Subcutaneous adipose tissue (tissue), 4 donors: ENCODE results near the gene PAX5. TPM values are rescaled to one million over a fixed set of nuclear protein-coding genes. Genes with fewer than 3 reads are reported as not detected.

Source experiments
- total RNA-seq, 4 donors: library from RNA; depleted of rRNA; stranded (reverse); fragments of >200 nt; gene quantifications; one replicate each; pipeline ENCODE4 v1.1.0, GENCODE V29; 2016
- TF ChIP-seq, protein P1 (sequence below): fragments of 450-650 bp; IDR thresholded peaks from one replicate; pipeline ENCODE4 v1.5.1; 2016; ENCODE audit warnings: low read depth, mild to moderate bottlenecking, control low read depth, antibody characterized with exemption, moderate library complexity

PAX5 gene
- total RNA-seq, 4 donors from 2014 or later, result under 0.01 to 0.19 (median 0.17) TPM; not detected in 1

- TF ChIP-seq, protein P1, sequence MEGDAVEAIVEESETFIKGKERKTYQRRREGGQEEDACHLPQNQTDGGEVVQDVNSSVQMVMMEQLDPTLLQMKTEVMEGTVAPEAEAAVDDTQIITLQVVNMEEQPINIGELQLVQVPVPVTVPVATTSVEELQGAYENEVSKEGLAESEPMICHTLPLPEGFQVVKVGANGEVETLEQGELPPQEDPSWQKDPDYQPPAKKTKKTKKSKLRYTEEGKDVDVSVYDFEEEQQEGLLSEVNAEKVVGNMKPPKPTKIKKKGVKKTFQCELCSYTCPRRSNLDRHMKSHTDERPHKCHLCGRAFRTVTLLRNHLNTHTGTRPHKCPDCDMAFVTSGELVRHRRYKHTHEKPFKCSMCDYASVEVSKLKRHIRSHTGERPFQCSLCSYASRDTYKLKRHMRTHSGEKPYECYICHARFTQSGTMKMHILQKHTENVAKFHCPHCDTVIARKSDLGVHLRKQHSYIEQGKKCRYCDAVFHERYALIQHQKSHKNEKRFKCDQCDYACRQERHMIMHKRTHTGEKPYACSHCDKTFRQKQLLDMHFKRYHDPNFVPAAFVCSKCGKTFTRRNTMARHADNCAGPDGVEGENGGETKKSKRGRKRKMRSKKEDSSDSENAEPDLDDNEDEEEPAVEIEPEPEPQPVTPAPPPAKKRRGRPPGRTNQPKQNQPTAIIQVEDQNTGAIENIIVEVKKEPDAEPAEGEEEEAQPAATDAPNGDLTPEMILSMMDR, result no peak
These were observed 26.8 kb upstream of the PAX5 start for GRCh38 chr9:37060833-37061232.

GRCh38 chr9:37056046-37056920 lies 22.2 kb upstream of the PAX5 start:
- TF ChIP-seq, protein P1, result no peak

- TF ChIP-seq, protein P1, result no peak
These were observed 19.8 kb upstream of the PAX5 start for GRCh38 chr9:37053684-37054362.

GRCh38 chr9:37046683-37047082 lies 12.6 kb upstream of the PAX5 start:
- TF ChIP-seq, protein P1, result no peak

- TF ChIP-seq, protein P1, result no peak
These were observed 8.4 kb upstream of the PAX5 start for GRCh38 chr9:37042421-37042820.

DNA sequence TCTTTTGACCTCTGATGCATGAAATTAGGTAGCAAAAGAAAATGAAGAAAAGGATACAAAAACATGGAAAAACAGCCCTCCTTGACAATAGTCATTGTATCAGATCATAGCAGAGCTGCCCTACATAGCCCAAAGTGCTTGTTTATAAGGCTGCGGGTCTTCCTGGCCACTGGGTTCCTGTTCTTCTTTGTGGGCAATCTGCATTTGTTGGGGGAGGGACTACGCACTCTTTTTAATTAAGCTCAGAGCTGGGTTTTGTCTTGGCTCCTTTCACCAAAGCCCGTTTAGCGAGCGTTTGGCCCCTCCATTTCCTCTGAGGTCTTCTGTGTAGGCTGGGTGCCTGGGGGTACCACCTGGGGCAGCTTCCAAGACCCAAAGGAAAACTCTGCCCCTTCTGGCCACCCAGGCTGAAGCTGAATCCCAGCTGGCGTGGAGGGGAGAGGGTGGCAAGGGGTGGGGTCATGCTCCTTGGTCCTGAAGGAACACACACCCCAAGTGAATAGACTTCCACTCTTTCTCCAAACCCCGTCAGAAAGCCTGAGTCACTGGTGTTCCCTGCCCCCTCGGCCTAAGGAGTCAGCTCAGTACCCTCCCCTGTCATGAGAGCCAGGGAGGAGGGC lies 6.5 kb upstream of the PAX5 start:
- TF ChIP-seq, protein P1, result no peak

GRCh38 chr9:37038943-37039464 lies 4.9 kb upstream of the PAX5 start:
- TF ChIP-seq, protein P1, result no peak
